Sigmoid colon (tissue), 7 donors: Measurements from ENCODE around the gene SLC25A27. TPM values are rescaled to one million over a fixed set of nuclear protein-coding genes. Genes with fewer than 3 reads are reported as not detected.

ENCODE experiments used
- DNase-seq: peaks from one replicate; pipeline ENCODE4 v3.0.0-alpha.2; 2019
- H3K27ac ChIP-seq, 4 donors: fragments of 200-600 bp; sonication (generic); one replicate each; pipeline ENCODE4 v1.5.1; 2016 to 2019; ENCODE audit warnings: mild to moderate bottlenecking in 1 of 4
- H3K27me3 ChIP-seq, 3 donors: fragments of 200-600 bp; sonication (generic); one replicate each; pipeline ENCODE4 v1.5.1; 2019; ENCODE audit warnings: mild to moderate bottlenecking in 1 of 3
- H3K36me3 ChIP-seq, 4 donors: fragments of 200-600 bp; sonication (generic); one replicate each; pipeline ENCODE4 v1.5.1; 2016 to 2019
- H3K4me1 ChIP-seq, 4 donors: fragments of 200-600 bp; sonication (generic); one replicate each; pipeline ENCODE4 v1.5.1; 2017 to 2019
- H3K4me3 ChIP-seq, 4 donors: fragments of 200-600 bp; sonication (generic); one replicate each; pipeline ENCODE4 v1.5.1; 2017 to 2019; ENCODE audit warnings: mild to moderate bottlenecking in 2 of 4, moderate library complexity in 1 of 4
- H3K9me3 ChIP-seq, 4 donors: fragments of 200-600 bp in 3 of 4; sonication (generic) in 3 of 4; one replicate each; pipeline versions ENCODE4 v1.5.1 to v1.6.1; 2013 to 2019
- EP300 ChIP-seq, 4 donors: sonication (generic); formaldehyde crosslinking; IDR thresholded peaks; one replicate each; pipeline ENCODE4 v1.6.1; 2017; ENCODE audit warnings: antibody characterized with exemption in 4 of 4
- POLR2A ChIP-seq, 2 donors: fragments of 450-650 bp; IDR thresholded peaks; one replicate each; pipeline ENCODE4 v1.6.1; 2016; ENCODE audit warnings: antibody characterized with exemption in 2 of 2, mild to moderate bottlenecking in 2 of 2, moderate library complexity in 2 of 2
- POLR2AphosphoS5 ChIP-seq, 4 donors: sonication (generic); formaldehyde crosslinking; IDR thresholded peaks; one replicate each; pipeline ENCODE4 v1.6.1; 2017; ENCODE audit warnings: antibody characterized with exemption in 4 of 4
- WGBS, 2 donors: extraction: QIAGEN DNeasy Blood & Tissue Kit; methylation state at CpG; one replicate each; pipeline ENCODE4 v1.1.7; 2013; 5-methylcytosine and 5-hydroxymethylcytosine counted together
- intact Hi-C: fragments of 100-400 bp; cut with DNase I; formaldehyde crosslinking; loops from one replicate; pipeline ENCODE4 v1.15.1; 2023
- polyA plus RNA-seq, 3 donors: library from polyadenylated mRNA; stranded (reverse); fragments of 200-250 nt; gene quantifications; one replicate each; pipeline ENCODE4 v1.2.3, GENCODE V29; 2013
- total RNA-seq, 4 donors: library from RNA; depleted of rRNA; stranded (reverse); fragments of >200 nt; gene quantifications; one replicate each; pipeline ENCODE4 v1.1.0, GENCODE V29; 2016
- TF ChIP-seq, protein P1 (sequence below), 4 experiments: fragments of 450-650 bp in 3 of 4; fragments of 200-600 bp in 1 of 4; IDR thresholded peaks; one replicate each; pipeline ENCODE4 v1.5.1; 2016 to 2019; ENCODE audit warnings: antibody characterized with exemption in 4 of 4, mild to moderate bottlenecking in 3 of 4, moderate library complexity in 2 of 4
- donor health status: healthy with polysubstance abuse.
- donor health status: Bipolar disorder and iron deficiency.
- donor health status: healthy.

The SLC25A27 gene
- total and polyA plus RNA-seq, 7 donors: 4.2 to 54.6 (median 30.8) TPM; not detected in 1

- no peak for TF ChIP-seq POLR2A (IDR thresholded peaks at IDR 0.05)
- TF ChIP-seq POLR2AphosphoS5 (IDR thresholded peaks at IDR 0.05): no peak
- TF ChIP-seq, protein P1, sequence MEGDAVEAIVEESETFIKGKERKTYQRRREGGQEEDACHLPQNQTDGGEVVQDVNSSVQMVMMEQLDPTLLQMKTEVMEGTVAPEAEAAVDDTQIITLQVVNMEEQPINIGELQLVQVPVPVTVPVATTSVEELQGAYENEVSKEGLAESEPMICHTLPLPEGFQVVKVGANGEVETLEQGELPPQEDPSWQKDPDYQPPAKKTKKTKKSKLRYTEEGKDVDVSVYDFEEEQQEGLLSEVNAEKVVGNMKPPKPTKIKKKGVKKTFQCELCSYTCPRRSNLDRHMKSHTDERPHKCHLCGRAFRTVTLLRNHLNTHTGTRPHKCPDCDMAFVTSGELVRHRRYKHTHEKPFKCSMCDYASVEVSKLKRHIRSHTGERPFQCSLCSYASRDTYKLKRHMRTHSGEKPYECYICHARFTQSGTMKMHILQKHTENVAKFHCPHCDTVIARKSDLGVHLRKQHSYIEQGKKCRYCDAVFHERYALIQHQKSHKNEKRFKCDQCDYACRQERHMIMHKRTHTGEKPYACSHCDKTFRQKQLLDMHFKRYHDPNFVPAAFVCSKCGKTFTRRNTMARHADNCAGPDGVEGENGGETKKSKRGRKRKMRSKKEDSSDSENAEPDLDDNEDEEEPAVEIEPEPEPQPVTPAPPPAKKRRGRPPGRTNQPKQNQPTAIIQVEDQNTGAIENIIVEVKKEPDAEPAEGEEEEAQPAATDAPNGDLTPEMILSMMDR (IDR thresholded peaks at IDR 0.05): no peak
- TF ChIP-seq EP300 (IDR thresholded peaks at IDR 0.05): no peak
- intact Hi-C loops: no loop called here
Observed at GRCh38 chr6:46690141-46690755, 37.5 kb downstream of the SLC25A27 start.

GRCh38 chr6:46690911-46691451 lies 38.2 kb downstream of the SLC25A27 start:
- no peak for DNase-seq
- no peak overlapping the region for H3K27ac ChIP-seq
- H3K36me3 ChIP-seq: no peaks in the 10 kb centered on the region
- H3K9me3 ChIP-seq: no peaks in the 10 kb centered on the region
- TF ChIP-seq EP300 (IDR thresholded peaks at IDR 0.05) (no peak), POLR2AphosphoS5 (IDR thresholded peaks at IDR 0.05) (no peak), POLR2A (IDR thresholded peaks at IDR 0.05) (no peak)
- TF ChIP-seq, protein P1 (IDR thresholded peaks at IDR 0.05): no peak
- no peaks in the 10 kb centered on the region for H3K4me1 ChIP-seq
- no peaks in the 10 kb centered on the region for H3K27me3 ChIP-seq
- no peak overlapping the region for H3K4me3 ChIP-seq
- intact Hi-C loops: no loop called here
- 47 to 65% methylated on average over 1 of the region's 1 CpG for WGBS, 2 donors

More at GRCh38 chr6:46690141-46690755, 37.5 kb downstream of the SLC25A27 start:
- no peak overlapping the region for H3K4me3 ChIP-seq
- no peaks in the 10 kb centered on the region for H3K9me3 ChIP-seq
- no peaks in the 10 kb centered on the region for H3K36me3 ChIP-seq
- no peaks in the 10 kb centered on the region for H3K27me3 ChIP-seq
- H3K4me1 ChIP-seq: no peaks in the 10 kb centered on the region
- H3K27ac ChIP-seq: no peak overlapping the region
- DNase-seq: no peak
- 84 to 87% methylated on average over 2 of the region's 2 CpGs for WGBS, 2 donors

GRCh38 chr6:46699970-46700369 lies 47.2 kb downstream of the SLC25A27 start:
- TF ChIP-seq POLR2AphosphoS5 (IDR thresholded peaks at IDR 0.05): no peak
- no peak for TF ChIP-seq EP300 (IDR thresholded peaks at IDR 0.05)
- no peak for TF ChIP-seq POLR2A (IDR thresholded peaks at IDR 0.05)
- TF ChIP-seq, protein P1 (IDR thresholded peaks at IDR 0.05): no peak
- intact Hi-C loops: no loop called here

DNA sequence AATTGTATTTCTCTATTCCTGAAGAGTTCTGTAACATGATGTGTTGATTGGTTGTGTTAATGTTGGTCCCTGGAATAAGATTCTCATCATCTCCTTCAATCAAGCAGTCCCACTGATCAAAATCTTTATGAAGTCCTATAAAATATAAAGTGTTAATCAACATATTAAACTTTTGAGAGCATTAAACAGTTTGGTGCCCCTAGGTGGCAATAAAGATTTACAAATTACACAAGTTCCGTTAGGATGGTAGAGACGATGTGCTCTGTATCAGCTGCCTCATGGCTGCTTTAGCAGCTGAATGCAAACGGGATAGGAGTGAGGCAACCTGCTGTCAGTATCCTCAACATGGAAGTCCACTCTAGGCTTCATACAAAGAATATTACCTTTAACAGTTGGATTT lies 51.8 kb downstream of the SLC25A27 start:
- H3K4me1 ChIP-seq: no peaks in the 10 kb centered on the region
- 2 to 10% methylated on average over 3 of the region's 3 CpGs for WGBS, 2 donors
- TF ChIP-seq EP300 (IDR thresholded peaks at IDR 0.05) (no peak), POLR2AphosphoS5 (IDR thresholded peaks at IDR 0.05) (no peak), POLR2A (IDR thresholded peaks at IDR 0.05) (no peak)
- TF ChIP-seq, protein P1 (IDR thresholded peaks at IDR 0.05): no peak
- intact Hi-C loops: no loop called here
- no peaks in the 10 kb centered on the region for H3K36me3 ChIP-seq
- no peaks in the 10 kb centered on the region for H3K9me3 ChIP-seq
- no peak for DNase-seq
- H3K27ac ChIP-seq: no peak overlapping the region
- no peaks in the 10 kb centered on the region for H3K27me3 ChIP-seq
- no peak overlapping the region for H3K4me3 ChIP-seq

More at GRCh38 chr6:46699970-46700369, 47.2 kb downstream of the SLC25A27 start:
- H3K27ac ChIP-seq: no peak overlapping the region
- H3K4me1 ChIP-seq: no peaks in the 10 kb centered on the region
- 73 to 77% methylated on average over 1 of the region's 1 CpG for WGBS, 2 donors
- H3K27me3 ChIP-seq: no peaks in the 10 kb centered on the region
- no peak overlapping the region for H3K4me3 ChIP-seq
- DNase-seq: no peak
- no peaks in the 10 kb centered on the region for H3K36me3 ChIP-seq
- H3K9me3 ChIP-seq: no peaks in the 10 kb centered on the region
